NCI-H526 treated with DMSO at 0.1 percent for 48 hours (cell line): Measurements from ENCODE around the gene DCX.

Experiments
- DNase-seq: peaks from one replicate; lab custom pipeline; 2025; lab: John Stamatoyannopoulos, UW

DCX gene

GRCh38 chrX:111411983-111412382 lies at the start of gene DCX:
Gene DCX, minus strand, starts transcription at chrX:111412192. Its CDS starts 1,794 bp downstream, at chrX:111410398.
- DNase-seq = no peak

- DNase-seq = no peak
Measured at GRCh38 chrX:111460607-111461006, 48.6 kb upstream of the DCX start.

GRCh38 chrX:111447298-111447697 lies 35.3 kb upstream of the DCX start:
- DNase-seq = peak; percentile 8

- DNase-seq = peak; percentile 18
Measured at GRCh38 chrX:111445485-111445884, 33.5 kb upstream of the DCX start.

GRCh38 chrX:111444881-111445280 lies 32.9 kb upstream of the DCX start:
- no peak for DNase-seq

- DNase-seq = no peak
Measured at GRCh38 chrX:111443946-111444345, 32.0 kb upstream of the DCX start.

- DNase-seq = no peak
Measured at GRCh38 chrX:111442791-111443190, 30.8 kb upstream of the DCX start.

- no peak for DNase-seq
Measured at GRCh38 chrX:111435469-111435868, 23.5 kb upstream of the DCX start.

- no peak for DNase-seq
Measured at GRCh38 chrX:111431001-111431400, 19.0 kb upstream of the DCX start.

- no peak for DNase-seq
Measured at GRCh38 chrX:111411557-111411956, 435 bp downstream of the DCX start.

- DNase-seq = no peak
Measured at GRCh38 chrX:111410590-111411078, 1.4 kb downstream of the DCX start.

GRCh38 chrX:111409326-111409725 lies 2.7 kb downstream of the DCX start:
- DNase-seq = no peak

- no peak for DNase-seq
Measured at GRCh38 chrX:111407948-111408347, 4.0 kb downstream of the DCX start.

- no peak for DNase-seq
Measured at GRCh38 chrX:111402344-111402743, 9.6 kb downstream of the DCX start.

- no peak for DNase-seq
Measured at GRCh38 chrX:111395149-111395548, 16.8 kb downstream of the DCX start.

- no peak for DNase-seq
Measured at GRCh38 chrX:111394569-111394968, 17.4 kb downstream of the DCX start.

- DNase-seq = no peak
Measured at GRCh38 chrX:111387470-111388070, 24.4 kb downstream of the DCX start.

GRCh38 chrX:111386615-111387233 lies 25.3 kb downstream of the DCX start:
- no peak for DNase-seq

- no peak for DNase-seq
Measured at GRCh38 chrX:111386077-111386476, 25.9 kb downstream of the DCX start.

GRCh38 chrX:111382277-111382676 lies 29.7 kb downstream of the DCX start:
- DNase-seq = no peak

GRCh38 chrX:111376897-111377578 lies 35.0 kb downstream of the DCX start:
- DNase-seq = peak; percentile 0

- DNase-seq = no peak
Measured at GRCh38 chrX:111376486-111376885, 35.5 kb downstream of the DCX start.

- DNase-seq = no peak
Measured at GRCh38 chrX:111375747-111376146, 36.2 kb downstream of the DCX start.
